HepG2 (cell line): ENCODE measurements around the gene ITPR1. TPM values are rescaled to one million over a fixed set of nuclear protein-coding genes. Genes with fewer than 3 reads are reported as not detected.

Source experiments
- ATAC-seq: fragments of 200-7000 bp; cut with Tn5 transposase; 3 replicates; pipeline ENCODE4 v1.9.1; 2020; ENCODE audit warnings: mild to moderate bottlenecking, moderate library complexity
- BruUV-seq: library from RNA; stranded (reverse); fragments of 400-500 nt; replicated peaks from 2 replicates; lab custom pipeline; 2021; lab: Mats Ljungman, UMichigan
- CTCF ChIA-PET: fragments of 300-600 bp; formaldehyde crosslinking; extraction: SDS; loops from one replicate; lab custom pipeline; 2021; ENCODE audit warnings: low total read pairs, inconsistent platforms, low intra/inter-chr PET ratio; lab: Yijun Ruan, JAX
- POLR2A ChIA-PET: fragments of 350-600 bp; sonication (Branson Sonifier 250); formaldehyde crosslinking; loops from one replicate; lab custom pipeline; 2020; ENCODE audit warnings: antibody characterized with exemption, inconsistent platforms; lab: Yijun Ruan, JAX
- DNase-seq: peaks from one replicate; pipeline ENCODE4 v3.0.0-alpha.2; 2015; ENCODE audit warnings: low spot score
- FAIRE-seq: peaks from 3 replicates; lab custom pipeline; 2011; peaks lifted over from hg19 to GRCh38; lab: Jason Lieb, UNC
- H2AFZ ChIP-seq: one replicate; pipeline ENCODE4 v1.6.1; 2011; ENCODE audit warnings: low read length, inconsistent platforms
- H3K27ac ChIP-seq: fragments of 300-600 bp; 3 replicates; pipeline ENCODE4 v1.8.0; 2011; ENCODE audit warnings: mixed run types, mild to moderate bottlenecking, mixed read lengths, low read length, inconsistent platforms; ENCODE audit not compliant: insufficient read depth; ENCODE audit errors: extremely low read length
- H3K27me3 ChIP-seq, 2 experiments: fragments of 200-600 bp in 1 of 2; 2 replicates in 1 of 2; 3 replicates in 1 of 2; pipeline versions ENCODE4 v1.6.0 to v1.8.0; 2011; ENCODE audit warnings: low read length in 2 of 2, mild to moderate bottlenecking in 2 of 2, moderate library complexity in 2 of 2, inconsistent platforms in 1 of 2; ENCODE audit not compliant: insufficient read depth in 2 of 2, control insufficient read depth in 1 of 2
- H3K36me3 ChIP-seq, 2 experiments: fragments of 200-600 bp in 1 of 2; replicated peaks in 1 of 2; 2 replicates in 1 of 2; 3 replicates in 1 of 2; pipeline versions ENCODE4 v1.5.1 to v1.8.0; 2011; ENCODE audit warnings: low read length in 2 of 2, inconsistent platforms in 1 of 2; ENCODE audit not compliant: insufficient read depth in 2 of 2, control insufficient read depth in 1 of 2
- H3K4me1 ChIP-seq: 2 replicates; pipeline ENCODE4 v1.5.1; 2012; ENCODE audit warnings: low read length, inconsistent platforms; ENCODE audit not compliant: insufficient read depth
- H3K4me2 ChIP-seq: 2 replicates; pipeline ENCODE4 v1.6.0; 2011; ENCODE audit warnings: low read depth, low read length, inconsistent platforms
- H3K4me3 ChIP-seq, 3 experiments: fragments of 200-600 bp in 1 of 3; sonication (generic), shearing (Covaris generic) in 1 of 3; replicated peaks in 1 of 3; 2 replicates each; pipeline ENCODE4 v1.5.1; 2011 to 2016; ENCODE audit warnings: low read length in 3 of 3, inconsistent platforms in 2 of 3, low read depth in 2 of 3, mild to moderate bottlenecking in 2 of 3, control low read depth in 1 of 3, mixed read lengths in 1 of 3; ENCODE audit not compliant: insufficient read depth in 1 of 3
- H3K79me2 ChIP-seq: one replicate; pipeline ENCODE4 v1.6.1; 2011; ENCODE audit warnings: low read length, inconsistent platforms; ENCODE audit not compliant: insufficient read depth
- H3K9ac ChIP-seq: 2 replicates; pipeline ENCODE4 v1.6.0; 2011; ENCODE audit warnings: mild to moderate bottlenecking, low read depth, low read length, inconsistent platforms; ENCODE audit not compliant: insufficient read depth
- H3K9me3 ChIP-seq: 2 replicates; pipeline ENCODE4 v1.5.1; 2012; ENCODE audit warnings: mild to moderate bottlenecking, low read length
- H4K20me1 ChIP-seq: 2 replicates; pipeline ENCODE4 v1.6.0; 2011; ENCODE audit warnings: inconsistent platforms, mild to moderate bottlenecking, low read length, moderate library complexity; ENCODE audit not compliant: insufficient read depth
- ARNT ChIP-seq: fragments of 450-650 bp; IDR thresholded peaks from 2 replicates; pipeline ENCODE4 v1.6.1; 2017
- PHF5A ChIP-seq: IDR thresholded peaks from one replicate; pipeline ENCODE4 v1.6.1; 2018; ENCODE audit warnings: low read depth, missing genetic modification reagents; ENCODE audit not compliant: unreplicated experiment
- POLR2A ChIP-seq, 2 experiments: IDR thresholded peaks; 2 replicates each; pipeline ENCODE4 v1.6.1; 2011; ENCODE audit warnings: low read depth in 2 of 2, low read length in 2 of 2, mild to moderate bottlenecking in 1 of 2, moderate library complexity in 1 of 2; ENCODE audit not compliant: insufficient read depth in 1 of 2
- TOPORS ChIP-seq: sonication (generic); formaldehyde crosslinking; IDR thresholded peaks from 2 replicates; pipeline ENCODE4 v1.8.0; 2023; ENCODE audit warnings: mild to moderate bottlenecking, missing genetic modification reagents
- ZBTB4 ChIP-seq: sonication (generic); formaldehyde crosslinking; IDR thresholded peaks from 2 replicates; pipeline ENCODE4 v1.4.0; 2020; ENCODE audit warnings: missing genetic modification reagents, mild to moderate bottlenecking, borderline replicate concordance
- ZFP37 ChIP-seq: sonication (generic); formaldehyde crosslinking; IDR thresholded peaks from 2 replicates; pipeline ENCODE4 v1.4.0; 2020; ENCODE audit warnings: missing genetic modification reagents, borderline replicate concordance
- ZNF121 ChIP-seq: sonication (generic); formaldehyde crosslinking; IDR thresholded peaks from 2 replicates; pipeline ENCODE4 v1.5.0; 2020; ENCODE audit warnings: mild to moderate bottlenecking, missing genetic modification reagents
- ZNF317 ChIP-seq: sonication (generic); formaldehyde crosslinking; IDR thresholded peaks from 2 replicates; pipeline ENCODE4 v1.5.0; 2020; ENCODE audit warnings: mild to moderate bottlenecking, missing genetic modification reagents
- ZSCAN30 ChIP-seq: sonication (generic); formaldehyde crosslinking; IDR thresholded peaks from 2 replicates; pipeline ENCODE4 v1.5.0; 2020; ENCODE audit warnings: mild to moderate bottlenecking, missing genetic modification reagents
- WGBS: methylation state at CpG from one replicate; pipeline ENCODE4 v1.1.6; 2017; ENCODE audit warnings: low lambda C conversion rate; 5-methylcytosine and 5-hydroxymethylcytosine counted together
- in situ Hi-C: cut with HindIII; loops from 2 replicates; pipeline ENCODE4 v1.10.0; 2017; ENCODE audit warnings: low pct_unique_long_range_greater_than_20kb; ENCODE audit not compliant: extremely low pct_ligation_motif_present
- intact Hi-C: fragments of 100-400 bp; cut with micrococcal nuclease; formaldehyde crosslinking; loops from one replicate; pipeline ENCODE4 v1.10.0; 2022; ENCODE audit not compliant: unreplicated experiment
- polyA plus RNA-seq, 8 experiments: library from polyadenylated mRNA; depleted of rRNA in 3 of 8; stranded (reverse) in 7 of 8; unstranded in 1 of 8; fragments of >200 nt; fragmentation: Illumina TruSeq in 4 of 8; extraction: Trizol in 4 of 8; gene quantifications; 2 replicates each; pipeline versions ENCODE4 v1.2.1 to v1.2.3, GENCODE V29; 2011 to 2016; ENCODE audit warnings: low read depth in 4 of 8, missing spikeins in 1 of 8, mixed read lengths in 1 of 8; ENCODE audit not compliant: insufficient read depth in 1 of 8
- total RNA-seq, 5 experiments: library from RNA; depleted of rRNA; stranded (reverse); fragments of >200 nt; fragmentation: Illumina TruSeq; extraction: Trizol; gene quantifications; 2 replicates each; pipeline ENCODE4 v1.2.3, GENCODE V29; 2016; ENCODE audit warnings: low read depth in 1 of 5

The ITPR1 gene
- total and polyA plus RNA-seq, 2 of the 13 experiments (the other 11 are each of a cell fraction or from before 2014, with no cell fraction given), result 10.0 to 11.4 TPM

DNA sequence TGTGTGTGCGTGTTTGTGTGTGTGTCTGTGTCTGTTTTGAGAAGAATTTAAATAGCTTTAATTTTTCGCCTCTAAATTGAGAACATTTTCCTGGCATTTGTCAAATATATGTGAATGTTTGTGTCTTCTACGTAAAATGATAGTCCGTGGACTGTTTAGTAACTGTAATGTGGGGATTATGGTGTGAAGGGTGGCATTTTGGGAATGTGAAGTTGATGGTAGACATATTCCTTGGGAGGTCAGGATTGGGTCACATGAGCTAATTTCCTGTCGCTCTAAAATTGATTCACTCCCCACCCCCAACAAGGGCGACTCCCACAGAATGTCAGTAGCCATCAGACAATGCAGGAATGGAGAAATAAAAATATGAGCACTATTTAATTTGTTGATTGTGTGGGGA lies 107.3 kb downstream of the ITPR1 start:
- H3K9ac ChIP-seq, result no peak overlapping the region
- DNase-seq, result no peak
- H3K36me3 ChIP-seq, result no peaks in the 10 kb centered on the region
- no TSS peak for BruUV-seq
- H4K20me1 ChIP-seq, result no peaks in the 10 kb centered on the region
- H3K79me2 ChIP-seq, result no peaks in the 10 kb centered on the region
- WGBS, result 88% methylated on average over 6 of the region's 6 CpGs
- ChIA-PET CTCF (no interaction called here), POLR2A (no interaction called here)
- no peaks in the 10 kb centered on the region for H3K9me3 ChIP-seq
- no peak for ATAC-seq
- H3K4me2 ChIP-seq, result no peak overlapping the region
- FAIRE-seq, result no peak
- H2AFZ ChIP-seq, result no peak overlapping the region
- in situ Hi-C loops (no loop called here), intact Hi-C loops (no loop called here)
- H3K4me1 ChIP-seq, result peaks cover 15% of the 10 kb centered on the region
- H3K4me3 ChIP-seq, result no peak overlapping the region
- TF ChIP-seq ARNT (no peak), ZSCAN30 (CRISPR knock-in tag) (no peak), TOPORS (no peak), ZBTB4 (no peak), PHF5A (CRISPR knock-in tag) (no peak), ZNF317 (CRISPR knock-in tag) (no peak), POLR2A (IDR thresholded peaks at IDR 0.05; ENCODE audit: insufficient read depth in 1 of 2, low read depth in 2 of 2, low read length in 2 of 2) (no peak), ZFP37 (no peak), ZNF121 (CRISPR knock-in tag) (no peak)
- H3K27ac ChIP-seq, result no peak overlapping the region
- H3K27me3 ChIP-seq, result no peaks in the 10 kb centered on the region
